ENCODE measurements around the gene CRYL1. TPM values are rescaled to one million over a fixed set of nuclear protein-coding genes. Genes with fewer than 3 reads are reported as not detected.

CRYL1 gene
- total RNA-seq, 1 experiment from 2014 or later, result 26.5 TPM

GRCh38 chr13:20390526-20391175 is 135.0 kb downstream of the CRYL1 start:
- no peak overlapping the region for H3K4me2 ChIP-seq (ENCODE audit: low read length)
- no peaks in the 10 kb centered on the region for H3K36me3 ChIP-seq (ENCODE audit: control insufficient read depth in 1 of 2, insufficient read depth in 2 of 2, low read length in 2 of 2)
- peaks cover 2 to 5% of the 10 kb centered on the region in 2 experiments; a peak in 2 of 4 replicates for H3K4me1 ChIP-seq (ENCODE audit: control insufficient read depth in 1 of 2, insufficient read depth in 2 of 2, low read length in 2 of 2)
- no peaks in the 10 kb centered on the region for H3K9me2 ChIP-seq (ENCODE audit: insufficient read depth)
- ATAC-seq (no peak), DNase-seq (ENCODE audit: low read depth, low spot score) (no peak)
- no TSS peak for BruUV-seq (replicated peaks)
- no peaks in the 10 kb centered on the region for H3K9me3 ChIP-seq (ENCODE audit: control insufficient read depth in 1 of 2, insufficient read depth in 1 of 2, low read depth in 1 of 2, low read length in 2 of 2)
- no peaks in the 10 kb centered on the region for H3K27me3 ChIP-seq (ENCODE audit: insufficient read depth, low read length)
- TF ChIP-seq SIN3A (IDR thresholded peaks at IDR 0.05; ENCODE audit: low read depth) (no peak), CEBPB (IDR thresholded peaks at IDR 0.05; ENCODE audit: low read depth) (no peak), SRF (IDR thresholded peaks at IDR 0.05; ENCODE audit: low read depth) (no peak), CBX3 (IDR thresholded peaks at IDR 0.05; ENCODE audit: low read depth) (no peak), ZNF274 (IDR thresholded peaks at IDR 0.05; ENCODE audit: low read depth, low read length) (no peak), POLR2AphosphoS5 (IDR thresholded peaks at IDR 0.05; ENCODE audit: low read depth, low read length) (no peak), EGR1 (IDR thresholded peaks at IDR 0.05; ENCODE audit: low read depth) (no peak), JUND (IDR thresholded peaks at IDR 0.05) (no peak), ELF1 (IDR thresholded peaks at IDR 0.05; ENCODE audit: borderline replicate concordance, low read depth) (no peak), ZFX (IDR thresholded peaks at IDR 0.05) (no peak), TCF7L2 (IDR thresholded peaks at IDR 0.05; ENCODE audit: borderline replicate concordance, extremely low read depth, insufficient read depth, insufficient read length) (no peak), EZH2phosphoT487 (IDR thresholded peaks at IDR 0.05; ENCODE audit: borderline replicate concordance) (no peak), FOSL1 (IDR thresholded peaks at IDR 0.05; ENCODE audit: low read depth) (no peak), YY1 (IDR thresholded peaks at IDR 0.05; ENCODE audit: extremely low read depth, insufficient replicate concordance, low read depth, low read length) (no peak), SP1 (IDR thresholded peaks at IDR 0.05; ENCODE audit: low read depth) (no peak)
- TF ChIP-seq, protein P1, sequence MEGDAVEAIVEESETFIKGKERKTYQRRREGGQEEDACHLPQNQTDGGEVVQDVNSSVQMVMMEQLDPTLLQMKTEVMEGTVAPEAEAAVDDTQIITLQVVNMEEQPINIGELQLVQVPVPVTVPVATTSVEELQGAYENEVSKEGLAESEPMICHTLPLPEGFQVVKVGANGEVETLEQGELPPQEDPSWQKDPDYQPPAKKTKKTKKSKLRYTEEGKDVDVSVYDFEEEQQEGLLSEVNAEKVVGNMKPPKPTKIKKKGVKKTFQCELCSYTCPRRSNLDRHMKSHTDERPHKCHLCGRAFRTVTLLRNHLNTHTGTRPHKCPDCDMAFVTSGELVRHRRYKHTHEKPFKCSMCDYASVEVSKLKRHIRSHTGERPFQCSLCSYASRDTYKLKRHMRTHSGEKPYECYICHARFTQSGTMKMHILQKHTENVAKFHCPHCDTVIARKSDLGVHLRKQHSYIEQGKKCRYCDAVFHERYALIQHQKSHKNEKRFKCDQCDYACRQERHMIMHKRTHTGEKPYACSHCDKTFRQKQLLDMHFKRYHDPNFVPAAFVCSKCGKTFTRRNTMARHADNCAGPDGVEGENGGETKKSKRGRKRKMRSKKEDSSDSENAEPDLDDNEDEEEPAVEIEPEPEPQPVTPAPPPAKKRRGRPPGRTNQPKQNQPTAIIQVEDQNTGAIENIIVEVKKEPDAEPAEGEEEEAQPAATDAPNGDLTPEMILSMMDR (IDR thresholded peaks at IDR 0.05 in 2 of 3, conservative IDR thresholded peaks at IDR 0.05 in 1 of 3; ENCODE audit: borderline replicate concordance in 1 of 3, insufficient read depth in 1 of 3, low read depth in 2 of 3, low read length in 2 of 3), result no peak
- TF ChIP-seq, protein P2, sequence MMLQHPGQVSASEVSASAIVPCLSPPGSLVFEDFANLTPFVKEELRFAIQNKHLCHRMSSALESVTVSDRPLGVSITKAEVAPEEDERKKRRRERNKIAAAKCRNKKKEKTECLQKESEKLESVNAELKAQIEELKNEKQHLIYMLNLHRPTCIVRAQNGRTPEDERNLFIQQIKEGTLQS (IDR thresholded peaks at IDR 0.05), result no peak
- TF ChIP-seq, protein P3, sequence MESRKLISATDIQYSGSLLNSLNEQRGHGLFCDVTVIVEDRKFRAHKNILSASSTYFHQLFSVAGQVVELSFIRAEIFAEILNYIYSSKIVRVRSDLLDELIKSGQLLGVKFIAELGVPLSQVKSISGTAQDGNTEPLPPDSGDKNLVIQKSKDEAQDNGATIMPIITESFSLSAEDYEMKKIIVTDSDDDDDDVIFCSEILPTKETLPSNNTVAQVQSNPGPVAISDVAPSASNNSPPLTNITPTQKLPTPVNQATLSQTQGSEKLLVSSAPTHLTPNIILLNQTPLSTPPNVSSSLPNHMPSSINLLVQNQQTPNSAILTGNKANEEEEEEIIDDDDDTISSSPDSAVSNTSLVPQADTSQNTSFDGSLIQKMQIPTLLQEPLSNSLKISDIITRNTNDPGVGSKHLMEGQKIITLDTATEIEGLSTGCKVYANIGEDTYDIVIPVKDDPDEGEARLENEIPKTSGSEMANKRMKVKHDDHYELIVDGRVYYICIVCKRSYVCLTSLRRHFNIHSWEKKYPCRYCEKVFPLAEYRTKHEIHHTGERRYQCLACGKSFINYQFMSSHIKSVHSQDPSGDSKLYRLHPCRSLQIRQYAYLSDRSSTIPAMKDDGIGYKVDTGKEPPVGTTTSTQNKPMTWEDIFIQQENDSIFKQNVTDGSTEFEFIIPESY (IDR thresholded peaks at IDR 0.05; ENCODE audit: extremely low read depth, insufficient replicate concordance, low read length), result no peak
- TF ChIP-seq, protein P4, sequence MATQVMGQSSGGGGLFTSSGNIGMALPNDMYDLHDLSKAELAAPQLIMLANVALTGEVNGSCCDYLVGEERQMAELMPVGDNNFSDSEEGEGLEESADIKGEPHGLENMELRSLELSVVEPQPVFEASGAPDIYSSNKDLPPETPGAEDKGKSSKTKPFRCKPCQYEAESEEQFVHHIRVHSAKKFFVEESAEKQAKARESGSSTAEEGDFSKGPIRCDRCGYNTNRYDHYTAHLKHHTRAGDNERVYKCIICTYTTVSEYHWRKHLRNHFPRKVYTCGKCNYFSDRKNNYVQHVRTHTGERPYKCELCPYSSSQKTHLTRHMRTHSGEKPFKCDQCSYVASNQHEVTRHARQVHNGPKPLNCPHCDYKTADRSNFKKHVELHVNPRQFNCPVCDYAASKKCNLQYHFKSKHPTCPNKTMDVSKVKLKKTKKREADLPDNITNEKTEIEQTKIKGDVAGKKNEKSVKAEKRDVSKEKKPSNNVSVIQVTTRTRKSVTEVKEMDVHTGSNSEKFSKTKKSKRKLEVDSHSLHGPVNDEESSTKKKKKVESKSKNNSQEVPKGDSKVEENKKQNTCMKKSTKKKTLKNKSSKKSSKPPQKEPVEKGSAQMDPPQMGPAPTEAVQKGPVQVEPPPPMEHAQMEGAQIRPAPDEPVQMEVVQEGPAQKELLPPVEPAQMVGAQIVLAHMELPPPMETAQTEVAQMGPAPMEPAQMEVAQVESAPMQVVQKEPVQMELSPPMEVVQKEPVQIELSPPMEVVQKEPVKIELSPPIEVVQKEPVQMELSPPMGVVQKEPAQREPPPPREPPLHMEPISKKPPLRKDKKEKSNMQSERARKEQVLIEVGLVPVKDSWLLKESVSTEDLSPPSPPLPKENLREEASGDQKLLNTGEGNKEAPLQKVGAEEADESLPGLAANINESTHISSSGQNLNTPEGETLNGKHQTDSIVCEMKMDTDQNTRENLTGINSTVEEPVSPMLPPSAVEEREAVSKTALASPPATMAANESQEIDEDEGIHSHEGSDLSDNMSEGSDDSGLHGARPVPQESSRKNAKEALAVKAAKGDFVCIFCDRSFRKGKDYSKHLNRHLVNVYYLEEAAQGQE (IDR thresholded peaks at IDR 0.05; ENCODE audit: low read depth), result no peak
- no peaks in the 10 kb centered on the region for H4K20me1 ChIP-seq (ENCODE audit: insufficient read depth)
- POLR2A ChIA-PET, result no interaction called here
- no peaks in the 10 kb centered on the region for H3K79me2 ChIP-seq (ENCODE audit: insufficient read depth, low read length)
- CTCF ChIA-PET, result no interaction called here
- H3K9ac ChIP-seq (ENCODE audit: low read length), result no peak overlapping the region
- H3K27ac ChIP-seq (ENCODE audit: low read depth, low read length), result no peak overlapping the region
- H3K4me3 ChIP-seq (replicated peaks in 1 of 2; ENCODE audit: low read depth in 1 of 2, low read length in 2 of 2), result no peak overlapping the region
- RAD21 ChIA-PET (ENCODE audit: low non-redundant PET in 1 of 2, low total read pairs in 2 of 2, uncharacterized antibody in 2 of 2, unreplicated experiment in 2 of 2), result no interaction called here
- intact Hi-C loops (cut with micrococcal nuclease), result no loop called here
- no peak overlapping the region for H2AFZ ChIP-seq (ENCODE audit: low read depth, low read length, poor library complexity, severe bottlenecking)

Measured in HCT116 (cell line).